ENCODE results near the gene IGF1.

IGF1 gene

GRCh38 chr12:102513272-102513671, 32.9 kb upstream of the IGF1 start:
- TF ChIP-seq FOXM1 (IDR thresholded peaks at IDR 0.05; ENCODE audit: borderline replicate concordance, low read depth) (no peak), MAX (IDR thresholded peaks at IDR 0.05) (no peak), RAD21 (IDR thresholded peaks at IDR 0.05; ENCODE audit: low read depth) (no peak), TCF12 (IDR thresholded peaks at IDR 0.05; ENCODE audit: low read depth) (no peak), REST (IDR thresholded peaks at IDR 0.05; ENCODE audit: low read depth) (no peak), CEBPB (IDR thresholded peaks at IDR 0.05) (no peak), EP300 (IDR thresholded peaks at IDR 0.05; ENCODE audit: borderline replicate concordance) (no peak), NFIC (IDR thresholded peaks at IDR 0.05) (no peak), TAF1 (IDR thresholded peaks at IDR 0.05; ENCODE audit: low read depth) (no peak), CREB1 (IDR thresholded peaks at IDR 0.05; ENCODE audit: low read depth) (no peak), TEAD4 (IDR thresholded peaks at IDR 0.05) (no peak)

GRCh38 chr12:102512523-102512922, 32.2 kb upstream of the IGF1 start:
- no peak for TF ChIP-seq CEBPB (IDR thresholded peaks at IDR 0.05)
- TF ChIP-seq EGR1 (IDR thresholded peaks at IDR 0.05) = no peak
- no peak for TF ChIP-seq REST (IDR thresholded peaks at IDR 0.05; ENCODE audit: low read depth)
- TF ChIP-seq ZBTB7A (IDR thresholded peaks at IDR 0.05; ENCODE audit: low read depth) = no peak
- no peak for TF ChIP-seq TEAD4 (IDR thresholded peaks at IDR 0.05)
- TF ChIP-seq NFIC (IDR thresholded peaks at IDR 0.05) = no peak
- TF ChIP-seq TCF12 (IDR thresholded peaks at IDR 0.05; ENCODE audit: low read depth) = no peak
- TF ChIP-seq TAF1 (IDR thresholded peaks at IDR 0.05; ENCODE audit: low read depth) = no peak
- no peak for TF ChIP-seq EP300 (IDR thresholded peaks at IDR 0.05; ENCODE audit: borderline replicate concordance)
- TF ChIP-seq MAX (IDR thresholded peaks at IDR 0.05) = no peak
- no peak for TF ChIP-seq USF1 (IDR thresholded peaks at IDR 0.05)
- no peak for TF ChIP-seq FOXM1 (IDR thresholded peaks at IDR 0.05; ENCODE audit: borderline replicate concordance, low read depth)
- TF ChIP-seq YY1 (IDR thresholded peaks at IDR 0.05; ENCODE audit: low read depth) = no peak

GRCh38 chr12:102511575-102511974, 31.2 kb upstream of the IGF1 start:
- TF ChIP-seq TEAD4 (IDR thresholded peaks at IDR 0.05) = no peak
- no peak for TF ChIP-seq TCF12 (IDR thresholded peaks at IDR 0.05; ENCODE audit: low read depth)
- no peak for TF ChIP-seq REST (IDR thresholded peaks at IDR 0.05; ENCODE audit: low read depth)
- TF ChIP-seq TAF1 (IDR thresholded peaks at IDR 0.05; ENCODE audit: low read depth) = no peak
- no peak for TF ChIP-seq EGR1 (IDR thresholded peaks at IDR 0.05)
- TF ChIP-seq USF1 (IDR thresholded peaks at IDR 0.05) = no peak

- TF ChIP-seq TEAD4 (IDR thresholded peaks at IDR 0.05) (no peak), CREB1 (IDR thresholded peaks at IDR 0.05; ENCODE audit: low read depth) (no peak), USF1 (IDR thresholded peaks at IDR 0.05) (no peak), NFIC (IDR thresholded peaks at IDR 0.05) (no peak), FOXM1 (IDR thresholded peaks at IDR 0.05; ENCODE audit: borderline replicate concordance, low read depth) (no peak), EP300 (IDR thresholded peaks at IDR 0.05; ENCODE audit: borderline replicate concordance) (no peak), CEBPB (IDR thresholded peaks at IDR 0.05) (no peak)
These were observed 30.1 kb upstream of the IGF1 start for GRCh38 chr12:102510463-102510862.

- no peak for TF ChIP-seq NFIC (IDR thresholded peaks at IDR 0.05)
These were observed 29.7 kb upstream of the IGF1 start for GRCh38 chr12:102510031-102510430.

Data from Ishikawa (cell line).